ENCODE data around the gene GFRA1. TPM values are rescaled to one million over a fixed set of nuclear protein-coding genes. Genes with fewer than 3 reads are reported as not detected.

Gene GFRA1
- total and polyA plus RNA-seq, 7 donors = under 0.01 to 115 (median 38.9) TPM

- peaks cover 0 to 3% (median 0%) of the 10 kb centered on the region in 4 donors for H3K9me3 ChIP-seq
- H3K4me1 ChIP-seq = peaks cover 0 to 20% (median 16%) of the 10 kb centered on the region in 4 donors
- no peak overlapping the region for H3K27ac ChIP-seq
- DNase-seq = no peak
- 63 to 71% methylated on average over 3 of the region's 3 CpGs for WGBS, 2 donors
- no peaks in the 10 kb centered on the region for H3K27me3 ChIP-seq
- no peaks in the 10 kb centered on the region for H3K36me3 ChIP-seq
- intact Hi-C loops (cut with DNase I) = no loop called here
- TF ChIP-seq CTCF (IDR thresholded peaks at IDR 0.05) = no peak
- no peak for TF ChIP-seq POLR2A (IDR thresholded peaks at IDR 0.05)
- no peak for TF ChIP-seq EP300 (IDR thresholded peaks at IDR 0.05)
- no peak for TF ChIP-seq POLR2AphosphoS5 (IDR thresholded peaks at IDR 0.05)
- no peak overlapping the region for H3K4me3 ChIP-seq
Observed at GRCh38 chr10:116134322-116134721, 138.7 kb downstream of the GFRA1 start.

- no peak for DNase-seq
- Histone ChIP-seq H3K27ac (no peak overlapping the region), H3K4me1 (peaks cover 0 to 20% (median 16%) of the 10 kb centered on the region in 4 donors), H3K4me3 (no peak overlapping the region), H3K27me3 (no peaks in the 10 kb centered on the region), H3K36me3 (no peaks in the 10 kb centered on the region), H3K9me3 (peaks cover 0 to 3% (median 0%) of the 10 kb centered on the region in 4 donors)
- intact Hi-C loops (cut with DNase I) = no loop called here
- TF ChIP-seq POLR2A (IDR thresholded peaks at IDR 0.05) (no peak), POLR2AphosphoS5 (IDR thresholded peaks at IDR 0.05) (no peak), CTCF (IDR thresholded peaks at IDR 0.05) (no peak), EP300 (IDR thresholded peaks at IDR 0.05) (no peak)
- 72 to 73% methylated on average over 7 of the region's 7 CpGs for WGBS, 2 donors
Observed at GRCh38 chr10:116133634-116134033, 139.4 kb downstream of the GFRA1 start.

- WGBS, 2 donors = 63 to 65% methylated on average over 13 of the region's 13 CpGs
- no peak for DNase-seq
- intact Hi-C loops (cut with DNase I) = no loop called here
- peaks cover 0 to 20% (median 16%) of the 10 kb centered on the region in 4 donors for H3K4me1 ChIP-seq
- no peaks in the 10 kb centered on the region for H3K27me3 ChIP-seq
- H3K36me3 ChIP-seq = no peaks in the 10 kb centered on the region
- H3K4me3 ChIP-seq = no peak overlapping the region
- no peak overlapping the region for H3K27ac ChIP-seq
- H3K9me3 ChIP-seq = peaks cover 0 to 3% (median 0%) of the 10 kb centered on the region in 4 donors
- no peak for TF ChIP-seq POLR2A (IDR thresholded peaks at IDR 0.05)
- no peak for TF ChIP-seq POLR2AphosphoS5 (IDR thresholded peaks at IDR 0.05)
- no peak for TF ChIP-seq CTCF (IDR thresholded peaks at IDR 0.05)
- no peak for TF ChIP-seq EP300 (IDR thresholded peaks at IDR 0.05)
Observed at GRCh38 chr10:116132780-116133399, 140.1 kb downstream of the GFRA1 start.

GRCh38 chr10:116130006-116130405 is 143.0 kb downstream of the GFRA1 start:
- H3K27ac ChIP-seq = no peak overlapping the region
- DNase-seq = no peak
- H3K36me3 ChIP-seq = no peaks in the 10 kb centered on the region
- WGBS, 2 donors = 92 to 96% methylated on average over 1 of the region's 1 CpG
- TF ChIP-seq CTCF (IDR thresholded peaks at IDR 0.05) (no peak), POLR2A (IDR thresholded peaks at IDR 0.05) (no peak), EP300 (IDR thresholded peaks at IDR 0.05) (no peak), POLR2AphosphoS5 (IDR thresholded peaks at IDR 0.05) (no peak)
- H3K4me3 ChIP-seq = no peak overlapping the region
- H3K4me1 ChIP-seq = peaks cover 0 to 19% (median 16%) of the 10 kb centered on the region in 4 donors
- intact Hi-C loops (cut with DNase I) = no loop called here
- peaks cover 0 to 3% (median 0%) of the 10 kb centered on the region in 4 donors for H3K9me3 ChIP-seq
- no peaks in the 10 kb centered on the region for H3K27me3 ChIP-seq
